Duodenal mucosa (tissue), 2 donors: Measurements from ENCODE around the gene EXOC4.

Experiments
- H3K27ac ChIP-seq: one replicate; pipeline ENCODE4 v1.7.0; 2013; ENCODE audit warnings: low read depth, low read length
- H3K27me3 ChIP-seq, 2 donors: one replicate each; pipeline ENCODE4 v1.7.0; 2013; ENCODE audit warnings: low read length in 2 of 2, control low read depth in 1 of 2; ENCODE audit not compliant: insufficient read depth in 2 of 2, control insufficient read depth in 1 of 2
- H3K36me3 ChIP-seq, 2 donors: one replicate each; pipeline ENCODE4 v1.7.0; 2013; ENCODE audit warnings: low read length in 2 of 2, control low read depth in 1 of 2; ENCODE audit not compliant: insufficient read depth in 2 of 2, control insufficient read depth in 1 of 2
- H3K4me1 ChIP-seq, 2 donors: one replicate each; pipeline ENCODE4 v1.7.0; 2013; ENCODE audit warnings: low read length in 2 of 2, control low read depth in 1 of 2; ENCODE audit not compliant: insufficient read depth in 2 of 2, control insufficient read depth in 1 of 2
- H3K4me3 ChIP-seq, 2 donors: one replicate each; pipeline ENCODE4 v1.7.0; 2013; ENCODE audit warnings: low read length in 2 of 2, low read depth in 1 of 2
- H3K9ac ChIP-seq, 2 donors: one replicate each; pipeline ENCODE4 v1.7.0; 2013; ENCODE audit warnings: low read length in 2 of 2, low read depth in 1 of 2
- H3K9me3 ChIP-seq, 2 donors: one replicate each; pipeline ENCODE4 v1.7.0; 2013; ENCODE audit warnings: low read length in 2 of 2, control low read depth in 1 of 2; ENCODE audit not compliant: control insufficient read depth in 1 of 2

Gene EXOC4

DNA sequence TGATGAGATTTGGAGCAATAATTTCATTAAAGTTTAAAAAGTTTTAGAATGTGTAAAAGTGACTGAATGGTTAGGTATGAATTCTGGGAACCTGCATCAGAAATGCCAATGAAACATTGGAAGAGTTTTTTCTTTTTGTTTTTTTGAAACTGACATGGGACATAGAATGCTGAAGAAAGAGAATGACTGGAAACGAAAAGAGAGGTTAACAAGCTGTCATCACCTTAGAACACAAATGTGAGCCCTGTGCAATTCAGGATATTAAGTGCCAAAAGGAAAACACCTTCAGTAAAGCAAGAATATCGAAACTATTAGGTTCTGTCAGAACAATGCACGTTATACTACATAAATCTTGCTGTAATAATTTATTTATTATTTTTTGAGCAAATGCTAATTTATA, 12.6 kb upstream of the EXOC4 start:
- Histone ChIP-seq H3K36me3 (no peaks in the 10 kb centered on the region), H3K4me3 (no peak overlapping the region), H3K9ac (no peak overlapping the region), H3K4me1 (no peaks in the 10 kb centered on the region), H3K27me3 (peaks cover 0 to 4% of the 10 kb centered on the region in 2 donors), H3K27ac (no peak overlapping the region), H3K9me3 (no peaks in the 10 kb centered on the region)

DNA sequence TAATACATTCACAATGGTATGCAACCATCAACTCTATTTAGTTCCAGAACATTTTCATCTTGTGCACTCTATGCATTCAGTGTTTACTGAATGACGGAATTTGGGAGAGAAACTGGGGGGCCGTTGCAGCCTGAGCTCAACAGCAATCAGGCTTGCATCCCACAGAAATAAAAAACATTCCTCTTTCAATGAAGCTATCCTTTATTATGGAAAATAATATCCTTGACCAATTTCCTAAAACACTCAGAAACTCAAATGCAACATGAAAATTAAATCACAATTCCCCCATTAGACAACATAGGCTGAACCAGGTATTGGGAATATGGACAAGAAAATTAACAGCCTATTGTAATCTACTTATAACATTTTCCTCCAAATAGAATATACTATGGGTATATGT, 6.3 kb upstream of the EXOC4 start:
- Histone ChIP-seq H3K27ac (no peak overlapping the region), H3K9ac (no peak overlapping the region), H3K4me3 (no peak overlapping the region), H3K4me1 (no peaks in the 10 kb centered on the region), H3K27me3 (peaks cover 0 to 4% of the 10 kb centered on the region in 2 donors), H3K9me3 (peaks cover 0 to 5% of the 10 kb centered on the region in 2 donors), H3K36me3 (no peaks in the 10 kb centered on the region)

DNA sequence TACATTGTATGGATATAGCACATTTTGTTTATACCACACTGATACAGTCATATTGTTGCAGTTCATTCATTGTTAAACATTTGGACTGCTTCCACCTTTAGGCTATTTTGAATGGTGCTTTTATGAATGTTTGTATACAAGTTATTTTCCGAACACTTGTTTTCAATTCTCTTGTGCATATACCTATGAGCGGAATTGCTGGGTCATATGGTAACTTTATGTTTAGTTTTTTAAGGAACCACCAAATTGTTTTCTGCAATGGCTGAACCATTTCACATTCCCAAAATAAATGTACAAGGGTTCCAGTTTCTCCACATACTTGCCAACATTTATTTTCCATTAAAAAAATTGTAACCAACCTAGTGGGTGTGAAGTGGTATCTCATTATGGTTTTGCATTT, 4.0 kb upstream of the EXOC4 start:
- Histone ChIP-seq H3K4me1 (peaks cover 0 to 3% of the 10 kb centered on the region in 2 donors), H3K36me3 (no peaks in the 10 kb centered on the region), H3K4me3 (no peak overlapping the region), H3K27me3 (no peaks in the 10 kb centered on the region), H3K9ac (no peak overlapping the region), H3K9me3 (peaks cover 0 to 5% of the 10 kb centered on the region in 2 donors), H3K27ac (no peak overlapping the region)

DNA sequence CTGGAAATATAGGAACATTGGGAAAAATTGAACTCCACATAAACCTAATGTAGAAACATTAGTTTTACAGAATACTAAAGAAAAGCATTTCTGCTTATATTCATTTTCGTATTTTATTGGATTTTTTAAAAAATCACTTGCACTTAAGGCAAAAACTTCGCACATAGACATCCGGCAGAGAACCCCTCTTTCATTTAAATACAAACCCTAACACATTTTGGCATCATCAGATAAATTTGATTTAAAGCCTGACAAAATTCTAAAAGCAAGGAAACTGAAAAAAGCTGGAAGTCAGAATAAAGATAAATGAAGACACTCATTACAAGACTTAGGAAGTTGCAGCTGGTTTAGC, 396 bp upstream of the EXOC4 start:
- H3K4me1 ChIP-seq = peaks cover 0 to 14% of the 10 kb centered on the region in 2 donors
- H3K9ac ChIP-seq = no peak overlapping the region
- peaks cover 0 to 5% of the 10 kb centered on the region in 2 donors for H3K9me3 ChIP-seq
- no peak overlapping the region for H3K4me3 ChIP-seq
- no peaks in the 10 kb centered on the region for H3K36me3 ChIP-seq
- H3K27me3 ChIP-seq = no peaks in the 10 kb centered on the region
- H3K27ac ChIP-seq = no peak overlapping the region

DNA sequence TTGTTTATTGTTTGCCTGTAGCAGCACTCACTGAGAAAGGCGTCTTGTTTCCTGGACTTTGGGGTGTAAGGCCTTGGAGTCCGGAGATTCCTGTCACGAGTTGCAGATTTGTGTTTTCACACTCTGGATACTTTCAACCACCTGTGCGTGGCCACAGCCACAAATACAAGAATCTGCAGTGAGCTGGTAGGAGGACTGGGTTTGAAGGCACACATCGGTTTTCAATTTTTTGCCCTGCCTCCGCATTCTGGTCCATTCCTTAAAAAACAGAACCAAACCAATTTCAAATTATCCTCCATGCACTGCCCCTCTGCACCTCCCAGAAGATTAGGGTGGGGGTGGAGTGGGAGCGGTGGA, 619 bp downstream of the EXOC4 start:
- Histone ChIP-seq H3K27me3 (no peaks in the 10 kb centered on the region), H3K36me3 (no peaks in the 10 kb centered on the region), H3K4me3 (peak overlapping the region; percentile 82 to 85), H3K9me3 (peaks cover 0 to 5% of the 10 kb centered on the region in 2 donors), H3K9ac (peak overlapping the region; percentile 61 to 92), H3K27ac (no peak overlapping the region), H3K4me1 (peaks cover 0 to 14% of the 10 kb centered on the region in 2 donors)

DNA sequence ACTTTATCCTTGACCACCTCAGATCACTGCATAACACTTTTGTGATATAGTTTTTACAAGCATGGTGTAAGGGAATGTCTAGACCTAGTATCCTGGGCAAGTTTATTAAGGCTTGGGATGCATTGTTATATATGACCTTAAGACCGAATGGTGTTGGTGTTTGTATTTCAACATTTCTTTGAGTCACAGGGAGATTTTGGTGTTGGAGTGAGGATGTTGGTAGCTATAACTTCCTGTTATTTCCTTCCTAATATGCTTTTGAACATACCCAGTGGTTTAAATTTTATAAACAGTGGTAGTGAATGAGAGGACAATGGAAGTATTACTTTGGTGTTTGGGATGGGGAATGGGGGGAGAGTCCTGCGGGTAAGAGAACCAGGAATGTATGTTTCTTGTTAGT, 2.6 kb downstream of the EXOC4 start:
- no peaks in the 10 kb centered on the region for H3K27me3 ChIP-seq
- no peaks in the 10 kb centered on the region for H3K9me3 ChIP-seq
- H3K4me1 ChIP-seq = peaks cover 0 to 14% of the 10 kb centered on the region in 2 donors
- H3K9ac ChIP-seq = no peak overlapping the region
- no peaks in the 10 kb centered on the region for H3K36me3 ChIP-seq
- H3K27ac ChIP-seq = no peak overlapping the region
- H3K4me3 ChIP-seq = no peak overlapping the region

DNA sequence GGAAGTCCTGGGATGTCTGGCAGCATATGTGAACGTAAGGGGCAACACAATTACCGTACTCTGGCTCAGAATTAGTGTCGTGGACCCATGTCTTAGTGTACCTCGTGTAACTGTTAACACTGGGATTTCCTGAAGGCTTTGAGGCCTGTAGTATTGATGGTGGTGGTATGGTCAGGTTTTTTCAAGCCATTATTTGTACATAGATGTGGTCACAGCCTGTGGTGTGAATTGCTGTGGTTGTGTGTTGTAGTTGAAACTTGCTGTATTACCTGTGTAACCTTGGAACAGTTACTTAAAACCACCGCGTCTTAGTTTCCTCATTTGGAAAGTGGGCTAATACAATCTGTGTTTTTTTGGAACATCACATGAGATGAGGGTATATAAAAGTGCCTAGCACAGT, 5.3 kb downstream of the EXOC4 start:
- no peaks in the 10 kb centered on the region for H3K27me3 ChIP-seq
- H3K9me3 ChIP-seq = no peaks in the 10 kb centered on the region
- peaks cover 0 to 14% of the 10 kb centered on the region in 2 donors for H3K4me1 ChIP-seq
- no peak overlapping the region for H3K4me3 ChIP-seq
- no peaks in the 10 kb centered on the region for H3K36me3 ChIP-seq
- H3K9ac ChIP-seq = no peak overlapping the region
- H3K27ac ChIP-seq = no peak overlapping the region

DNA sequence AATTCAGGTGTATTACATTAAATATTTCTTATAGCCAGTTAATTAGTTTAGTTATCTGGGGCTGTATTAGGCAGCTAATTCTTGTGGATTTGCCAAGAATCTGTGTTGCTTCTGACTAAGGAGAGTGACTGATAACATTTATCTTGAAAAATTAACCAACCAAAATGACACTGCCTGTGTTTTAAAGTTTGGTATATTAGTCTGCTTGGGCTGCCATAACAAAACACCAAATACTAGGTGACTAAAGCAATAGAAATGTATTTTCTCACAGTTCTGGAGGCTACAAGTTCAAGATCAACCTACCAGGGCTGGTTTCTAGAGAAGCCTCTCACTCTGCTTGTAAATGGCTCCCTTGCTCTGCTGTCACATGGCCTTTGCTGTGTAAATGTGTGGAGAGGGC, 12.9 kb downstream of the EXOC4 start:
- Histone ChIP-seq H3K9ac (no peak overlapping the region), H3K9me3 (no peaks in the 10 kb centered on the region), H3K4me1 (no peaks in the 10 kb centered on the region), H3K36me3 (no peaks in the 10 kb centered on the region), H3K27ac (no peak overlapping the region), H3K4me3 (no peak overlapping the region), H3K27me3 (no peaks in the 10 kb centered on the region)

DNA sequence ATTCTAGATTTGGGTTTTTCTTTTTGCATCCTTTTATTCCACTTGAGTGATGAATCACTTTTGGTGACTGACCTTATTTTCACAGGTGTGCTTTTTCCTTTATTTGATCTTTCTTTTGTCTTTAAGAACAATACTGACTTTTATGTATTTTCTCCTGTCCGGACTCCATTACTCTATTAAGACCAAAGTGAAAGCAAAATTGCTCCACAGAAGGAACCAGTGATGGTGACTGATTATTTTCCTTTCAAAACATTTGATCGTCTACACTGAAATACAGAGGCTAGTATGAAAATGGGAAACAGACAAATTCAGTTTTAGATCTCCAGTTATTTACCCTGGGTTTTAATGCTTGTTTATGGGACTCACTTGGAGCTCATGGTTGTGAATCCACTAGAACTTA, 15.5 kb downstream of the EXOC4 start:
- Histone ChIP-seq H3K4me3 (peak overlapping the region; percentile 28 to 33), H3K27ac (no peak overlapping the region), H3K9ac (no peak overlapping the region)

DNA sequence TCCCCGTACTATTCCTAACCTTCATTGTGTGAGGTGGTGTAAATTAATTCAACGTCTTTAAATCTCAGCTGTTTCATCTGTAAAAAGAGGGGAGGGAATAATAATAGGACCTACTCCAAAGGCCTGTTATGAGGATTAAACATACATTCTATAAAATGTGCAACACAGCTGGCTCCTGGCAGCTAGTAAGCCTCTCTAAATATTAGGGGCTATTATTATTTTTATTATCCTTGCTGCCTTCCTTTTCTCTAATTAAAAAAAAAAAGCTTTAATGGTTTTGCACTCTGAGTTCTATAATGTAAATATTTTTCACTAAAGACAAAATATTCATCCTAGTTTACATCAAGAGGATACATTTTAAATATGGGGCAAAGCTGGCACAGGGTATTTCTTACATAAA, 19.5 kb downstream of the EXOC4 start:
- H3K4me3 ChIP-seq = no peak overlapping the region
- H3K9me3 ChIP-seq = no peaks in the 10 kb centered on the region
- no peak overlapping the region for H3K9ac ChIP-seq
- H3K27ac ChIP-seq = no peak overlapping the region
- no peaks in the 10 kb centered on the region for H3K27me3 ChIP-seq
- H3K4me1 ChIP-seq = no peaks in the 10 kb centered on the region
- H3K36me3 ChIP-seq = peaks cover 9 to 23% of the 10 kb centered on the region in 2 donors

More for the DNA sequence above, 15.5 kb downstream of the EXOC4 start:
- no peaks in the 10 kb centered on the region for H3K9me3 ChIP-seq
- no peaks in the 10 kb centered on the region for H3K27me3 ChIP-seq
- no peaks in the 10 kb centered on the region for H3K4me1 ChIP-seq
- no peaks in the 10 kb centered on the region for H3K36me3 ChIP-seq

DNA sequence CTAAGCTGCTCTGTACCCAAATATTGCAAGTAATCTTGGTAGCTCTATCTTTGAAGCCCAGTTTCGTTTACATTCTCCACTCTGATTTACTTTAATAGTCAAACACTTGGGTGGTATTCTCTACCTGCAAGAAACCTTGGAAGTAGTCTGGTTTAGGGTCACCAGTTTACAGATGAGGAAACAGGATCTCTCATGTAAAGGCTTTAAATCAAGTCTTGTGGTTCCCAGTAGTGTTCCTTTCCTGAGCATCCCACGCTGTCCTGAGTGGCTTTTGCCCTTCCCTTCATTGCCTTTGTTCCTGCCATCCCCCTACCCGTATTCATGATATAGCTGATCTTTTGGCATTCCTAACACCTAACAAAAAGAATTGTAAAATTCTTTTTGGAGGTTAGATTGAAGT, 20.3 kb downstream of the EXOC4 start:
- Histone ChIP-seq H3K36me3 (peaks cover 11 to 27% of the 10 kb centered on the region in 2 donors), H3K9me3 (no peaks in the 10 kb centered on the region), H3K4me1 (no peaks in the 10 kb centered on the region), H3K4me3 (no peak overlapping the region), H3K27ac (no peak overlapping the region), H3K9ac (no peak overlapping the region), H3K27me3 (no peaks in the 10 kb centered on the region)
